Posterior vena cava (tissue), 2 donors: ENCODE results near the gene ZCWPW2. TPM values are rescaled to one million over a fixed set of nuclear protein-coding genes. Genes with fewer than 3 reads are reported as not detected.

Source experiments
- DNase-seq: peaks from one replicate; pipeline ENCODE4 v3.0.0-alpha.2; 2020; ENCODE audit warnings: low spot score
- intact Hi-C, 2 donors: fragments of 100-400 bp; cut with DNase I; formaldehyde crosslinking; loops; one replicate each; pipeline versions ENCODE4 v1.14.1 to v1.14.2; 2022 to 2023
- total RNA-seq, 2 donors: library from RNA; stranded (reverse); fragmentation: NEBNext Ultra II Directional; extraction: Animal tissue kit (Norgen Biotek cat#: 25700); gene quantifications; one replicate each; pipeline ENCODE4 v1.2.1, GENCODE V29; 2021
- donor health status: DM: yes; HTN: yes; CAD: no.
- donor health status: DM: yes; HTN: yes; CAD: no.

ZCWPW2 gene
- total RNA-seq, 2 donors from 2014 or later, result 2.2 to 2.4 TPM

DNA sequence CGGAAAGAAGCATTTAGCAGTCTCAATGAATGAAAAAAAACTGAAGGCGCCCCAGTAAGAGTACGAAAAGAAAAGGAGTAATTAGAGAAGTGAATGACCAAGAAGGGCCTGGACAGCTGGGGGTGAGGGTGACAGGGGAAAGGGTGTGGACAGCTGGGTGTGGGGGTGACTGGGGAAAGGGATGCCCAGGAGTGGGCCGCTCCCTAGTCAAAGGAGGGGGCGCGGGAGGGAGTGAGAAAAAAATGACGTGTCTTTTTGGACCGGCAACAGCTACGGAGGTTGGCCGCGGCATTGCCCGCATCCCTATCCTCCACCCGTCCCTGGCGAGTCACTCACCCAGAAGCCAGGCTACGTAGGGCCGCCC is 274 bp upstream of the ZCWPW2 start:
- intact Hi-C loops, result no loop called here
- DNase-seq, result no peak

DNA sequence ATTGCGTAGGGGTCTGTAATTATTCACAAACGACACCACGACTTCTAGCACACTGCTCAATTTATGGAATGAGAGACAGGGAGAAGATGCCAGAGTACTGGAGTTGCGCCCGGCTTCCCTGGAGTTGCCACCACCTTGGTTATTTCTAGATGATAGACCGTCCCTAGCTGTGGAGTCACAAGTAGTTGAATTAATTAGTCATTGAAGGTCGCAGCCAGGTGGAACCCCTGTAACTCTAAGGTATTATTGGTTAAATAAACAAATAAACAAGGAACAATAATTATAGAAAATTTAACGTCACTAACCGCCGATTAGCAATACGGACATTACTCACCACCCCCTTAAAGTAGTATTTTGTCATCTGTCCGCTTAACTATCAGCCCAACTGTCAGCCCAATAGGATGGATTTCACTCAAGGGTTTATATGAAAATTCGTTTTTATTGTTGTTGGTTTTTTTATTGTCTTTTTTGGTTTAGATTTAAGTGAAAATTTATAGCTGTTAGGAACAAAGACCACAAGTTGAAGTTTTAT is 1.0 kb downstream of the ZCWPW2 start:
- no peak for DNase-seq
- intact Hi-C loops, result no loop called here

DNA sequence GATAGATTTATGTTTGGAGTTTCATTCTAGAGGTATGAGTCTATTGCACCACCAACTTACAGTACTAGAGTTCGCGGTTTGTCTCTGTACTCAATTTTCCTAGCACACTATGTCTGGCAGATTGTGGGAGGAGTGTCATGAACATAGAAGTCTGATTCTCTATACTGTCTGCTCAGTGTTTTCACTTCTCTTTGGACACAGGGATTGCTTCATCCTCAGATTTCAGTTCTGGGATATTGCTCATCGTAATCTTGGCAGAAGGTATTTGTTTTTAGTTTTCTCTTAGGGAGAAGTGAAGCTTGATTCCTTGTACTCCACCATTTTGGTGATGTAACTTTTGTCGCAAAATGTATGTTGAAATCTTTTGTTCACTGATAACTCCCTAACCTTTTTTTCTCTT is 27.9 kb downstream of the ZCWPW2 start:
- intact Hi-C loops, result no loop called here
- DNase-seq, result no peak

DNA sequence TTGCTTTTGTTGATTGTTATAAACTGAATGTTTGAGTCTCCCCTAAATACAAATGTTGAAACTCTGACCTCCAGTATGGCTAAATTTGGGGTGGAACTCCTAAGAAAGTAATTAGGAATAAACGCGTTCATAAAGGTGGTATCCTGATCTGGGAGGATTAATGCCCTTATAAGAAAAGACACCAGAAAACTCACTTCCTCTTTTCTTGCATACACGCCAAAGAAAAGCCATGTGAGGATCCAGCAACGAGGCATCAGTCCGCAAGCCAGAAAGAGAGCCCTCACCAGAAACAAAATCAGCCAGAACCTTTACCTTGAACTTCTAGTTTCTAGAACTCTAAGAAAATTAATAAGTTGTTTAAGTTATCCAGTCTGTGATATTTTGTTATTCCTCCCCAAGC is 37.5 kb downstream of the ZCWPW2 start:
- no peak for DNase-seq
- intact Hi-C loops, result no loop called here

DNA sequence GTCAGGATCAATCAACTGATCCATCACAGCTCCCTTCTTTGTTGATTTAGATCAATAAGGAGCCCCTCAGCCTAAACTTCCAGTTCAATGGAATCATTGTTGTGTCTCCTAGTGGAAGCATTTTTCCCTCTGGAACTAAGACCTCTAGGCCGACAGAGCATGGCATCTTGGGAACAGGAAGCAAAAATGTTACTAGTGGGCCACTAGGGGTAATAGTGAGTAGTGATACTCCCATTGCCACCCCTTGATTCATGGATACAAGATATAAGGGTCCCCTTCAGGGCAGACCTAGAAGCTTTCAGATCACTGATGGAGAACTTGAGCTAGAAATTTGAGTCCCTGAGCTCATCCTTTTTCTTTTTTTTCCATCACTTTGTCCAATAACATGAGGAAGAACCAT is 40.5 kb downstream of the ZCWPW2 start:
- no peak for DNase-seq
- intact Hi-C loops, result no loop called here

DNA sequence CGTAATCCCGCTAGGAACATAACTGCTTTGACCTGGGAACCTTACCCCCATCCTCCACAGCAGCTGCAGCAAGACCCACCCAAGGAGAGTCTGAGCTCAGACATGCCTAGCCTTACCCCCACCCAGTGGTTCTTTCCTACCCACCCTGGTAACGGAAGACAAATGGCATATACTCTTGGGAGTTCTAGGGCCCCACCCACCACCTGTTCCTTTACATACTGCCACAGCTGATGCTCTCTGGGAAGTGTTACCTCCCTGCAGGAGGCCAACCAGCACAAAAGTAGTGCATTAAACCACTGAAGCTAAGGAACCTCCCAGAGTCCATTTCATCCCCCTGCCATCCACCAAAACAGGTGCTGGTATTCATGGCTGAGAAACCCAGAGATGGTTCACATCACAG is 50.7 kb downstream of the ZCWPW2 start:
- no peak for DNase-seq
- intact Hi-C loops, result no loop called here

DNA sequence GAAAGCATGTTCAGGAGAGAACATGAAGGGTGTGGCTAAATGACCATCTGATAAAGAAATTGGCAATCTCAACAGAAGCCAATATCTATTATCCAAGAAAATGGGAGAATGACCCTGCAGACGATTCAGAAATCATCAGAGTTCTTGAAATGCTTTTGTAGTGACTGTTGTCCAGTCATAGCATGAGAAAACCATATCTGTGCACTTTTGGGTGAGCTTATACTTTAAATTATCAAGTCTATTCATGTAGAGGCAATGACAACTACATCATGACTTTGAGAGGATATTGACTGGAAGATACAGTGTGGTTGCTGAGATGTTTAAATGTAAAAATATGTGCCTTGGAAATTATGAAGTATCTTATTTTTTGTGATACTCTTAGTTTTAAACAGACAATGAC is 57.7 kb downstream of the ZCWPW2 start:
- DNase-seq, result no peak
- intact Hi-C loops, result no loop called here

DNA sequence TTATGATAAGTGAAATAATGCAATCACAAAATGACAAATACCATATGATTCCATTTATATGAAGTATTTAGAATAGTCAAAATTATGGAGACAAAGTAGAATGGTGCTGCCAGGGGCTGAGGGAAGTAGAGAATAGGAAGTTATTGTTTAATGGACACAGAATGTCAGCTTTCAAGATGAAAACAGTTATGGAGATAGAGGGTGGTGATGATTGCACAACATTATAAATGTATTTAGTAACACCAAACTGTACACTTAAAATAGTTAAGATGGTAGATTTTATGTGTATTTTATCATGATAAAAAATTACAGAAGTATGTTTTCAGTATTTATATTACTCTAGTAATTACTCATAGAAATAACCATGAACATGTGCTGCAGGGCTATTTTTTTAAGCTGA is 100.9 kb downstream of the ZCWPW2 start:
- no peak for DNase-seq
- intact Hi-C loops, result no loop called here

DNA sequence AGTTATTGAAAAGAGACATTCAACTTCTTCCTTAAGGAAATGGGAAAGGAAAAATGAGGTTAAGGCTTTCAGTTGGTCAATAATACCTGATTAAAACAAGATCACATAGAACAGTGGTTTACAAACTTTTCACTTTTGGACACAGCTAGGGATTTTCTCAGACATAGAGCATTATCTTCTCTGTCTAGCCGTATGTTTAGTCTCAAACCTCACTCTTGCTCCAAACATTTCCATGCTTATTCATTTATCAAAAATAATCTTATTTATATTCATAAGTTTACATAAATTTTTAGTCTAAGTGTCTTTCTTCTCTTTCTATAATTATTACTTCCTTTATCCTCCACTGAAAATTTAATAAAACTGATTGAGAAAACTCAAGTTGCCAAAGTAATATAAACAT is 114.3 kb downstream of the ZCWPW2 start:
- DNase-seq, result no peak
- intact Hi-C loops, result no loop called here

DNA sequence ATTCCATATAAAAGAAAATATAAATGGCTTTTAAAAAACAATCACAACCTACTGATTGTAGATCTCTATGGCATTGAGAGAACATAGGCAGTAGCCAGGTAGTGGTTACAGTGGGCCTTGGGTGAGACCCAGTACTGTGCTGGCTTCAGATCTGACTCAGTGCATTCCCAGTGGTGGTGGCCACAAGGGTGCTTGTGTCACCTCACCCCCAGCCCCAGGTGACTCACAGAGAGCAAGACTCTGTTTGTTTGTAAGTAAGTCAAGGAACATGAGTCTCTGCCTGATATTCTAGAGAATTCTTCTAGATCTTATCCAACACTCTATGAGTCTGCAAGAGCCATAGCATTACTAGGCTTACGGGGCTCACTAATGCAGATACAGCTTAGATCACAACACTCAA is 118.9 kb downstream of the ZCWPW2 start:
- intact Hi-C loops, result no loop called here
- no peak for DNase-seq

DNA sequence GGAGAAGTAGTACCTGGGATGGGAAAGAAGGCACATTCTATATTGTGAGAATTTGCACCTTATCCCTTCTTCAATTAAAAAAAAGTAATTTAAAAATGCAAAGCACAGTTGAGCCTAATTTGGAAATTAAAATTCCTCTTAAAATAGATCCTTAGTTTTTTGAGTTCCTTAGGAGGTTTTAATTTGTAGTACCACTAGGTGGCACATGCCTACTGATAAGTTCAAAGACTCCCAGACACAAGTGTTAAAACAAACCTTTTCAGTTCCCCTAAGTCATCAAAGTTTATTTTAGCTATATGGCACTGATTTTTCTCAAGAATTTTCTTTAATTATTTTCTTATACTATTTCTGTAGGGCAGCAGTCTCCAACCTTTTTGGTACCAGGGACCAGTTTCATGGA is 127.7 kb downstream of the ZCWPW2 start:
- DNase-seq, result no peak
- intact Hi-C loops, result no loop called here

DNA sequence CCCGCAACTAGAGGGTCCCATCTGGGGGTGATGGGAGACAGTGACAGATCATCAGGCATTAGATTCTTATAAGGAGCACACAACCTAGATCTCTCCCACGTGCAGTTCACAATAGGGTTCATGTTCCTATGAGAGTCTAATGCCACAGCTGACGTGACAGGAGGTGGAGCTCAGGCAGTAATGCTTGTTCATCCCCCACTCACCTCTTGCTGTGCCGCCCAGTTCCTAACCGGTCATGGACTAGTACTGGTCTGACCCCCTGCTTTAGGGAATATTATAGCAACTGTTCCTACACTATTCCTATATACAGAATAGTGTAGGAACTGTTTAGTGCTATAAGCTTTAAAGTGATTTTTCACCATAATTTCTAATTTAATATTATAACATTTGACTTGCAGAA is 128.2 kb downstream of the ZCWPW2 start:
- intact Hi-C loops, result no loop called here
- DNase-seq, result peak; percentile 46

DNA sequence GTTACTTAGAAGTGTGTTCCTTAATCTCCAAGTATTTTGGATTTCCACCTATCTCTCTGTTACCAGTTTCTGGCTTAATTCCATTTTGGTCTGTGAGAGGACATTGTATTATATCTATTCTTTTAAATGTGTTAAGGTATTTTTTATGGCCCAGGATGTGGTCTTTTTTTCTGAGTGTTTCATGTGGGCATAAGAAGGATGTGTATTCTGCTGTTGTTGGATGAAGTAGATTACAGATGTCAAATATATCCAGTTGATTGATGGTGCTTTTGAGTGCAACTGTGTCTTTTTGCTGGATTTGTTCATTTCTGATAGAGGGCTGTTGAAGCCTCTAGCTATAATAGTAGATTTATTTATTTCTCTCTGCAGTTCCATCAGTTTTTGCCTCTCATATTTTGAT is 136.6 kb downstream of the ZCWPW2 start:
- DNase-seq, result no peak
- intact Hi-C loops, result no loop called here

DNA sequence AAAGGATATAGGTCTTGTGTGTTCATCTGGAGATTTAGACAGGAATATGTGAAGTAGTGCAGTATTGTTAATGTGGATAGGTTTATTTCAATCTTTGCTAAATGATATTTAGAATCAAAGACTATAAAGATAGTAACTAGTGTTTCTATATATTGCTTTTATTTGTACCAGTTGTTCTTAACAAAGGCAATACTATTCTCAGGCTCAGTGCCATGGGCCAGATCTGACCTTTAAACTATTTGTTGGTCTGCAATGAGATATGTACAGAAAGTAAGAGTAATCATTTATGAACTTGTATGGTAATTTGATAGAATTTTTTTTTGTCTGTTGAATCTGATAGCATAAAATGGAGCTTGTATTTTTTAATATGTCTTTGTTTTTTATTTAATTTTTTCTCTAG is 146.8 kb downstream of the ZCWPW2 start:
- DNase-seq, result no peak
- intact Hi-C loops, result no loop called here

DNA sequence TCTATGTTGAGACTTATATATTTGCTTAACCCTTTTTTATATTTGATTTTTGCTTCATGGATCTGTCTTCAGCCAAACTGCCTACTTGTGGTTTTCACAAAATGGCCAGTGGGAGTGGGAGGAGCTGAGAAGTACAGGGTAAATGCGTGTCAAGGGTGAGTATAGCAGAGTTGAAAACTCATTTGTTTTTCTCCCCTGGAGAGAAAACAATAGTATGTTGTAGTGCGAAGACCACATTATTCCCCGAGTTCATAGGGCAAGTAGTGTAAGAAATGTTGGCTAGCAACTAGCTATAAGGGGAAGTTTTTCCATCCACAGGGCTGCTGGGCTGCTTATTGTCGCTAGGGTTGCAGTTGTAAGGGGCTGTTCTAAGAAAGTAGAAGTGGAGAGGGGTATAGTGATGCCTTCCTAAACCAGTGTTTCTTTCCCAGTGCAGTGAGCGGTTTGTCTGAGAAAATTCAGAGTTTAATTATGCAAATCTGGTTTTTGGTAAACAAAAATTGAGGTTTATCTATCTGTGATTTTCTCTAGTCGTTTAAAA is 153.9 kb downstream of the ZCWPW2 start:
- intact Hi-C loops, result no loop called here
- DNase-seq, result no peak

DNA sequence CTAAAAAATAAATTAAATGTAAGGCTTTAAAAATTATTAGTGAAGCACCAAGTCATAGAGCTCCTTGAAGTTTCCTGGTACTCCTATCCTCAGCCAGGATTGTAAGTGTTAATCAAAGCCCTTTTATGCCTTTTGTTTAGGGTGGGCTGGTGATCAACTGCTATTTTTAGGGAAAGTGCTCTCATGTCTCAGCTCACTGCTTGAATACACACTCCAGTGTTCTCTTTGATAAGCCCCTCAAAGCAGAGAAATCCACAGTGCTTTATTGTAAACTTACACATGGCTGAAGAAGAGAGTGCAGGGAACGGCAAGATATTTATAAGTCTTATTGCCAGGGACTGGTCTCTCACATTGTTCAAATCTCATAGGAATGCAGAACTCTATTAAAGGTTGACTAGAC is 156.5 kb downstream of the ZCWPW2 start:
- DNase-seq, result no peak
- intact Hi-C loops, result no loop called here

DNA sequence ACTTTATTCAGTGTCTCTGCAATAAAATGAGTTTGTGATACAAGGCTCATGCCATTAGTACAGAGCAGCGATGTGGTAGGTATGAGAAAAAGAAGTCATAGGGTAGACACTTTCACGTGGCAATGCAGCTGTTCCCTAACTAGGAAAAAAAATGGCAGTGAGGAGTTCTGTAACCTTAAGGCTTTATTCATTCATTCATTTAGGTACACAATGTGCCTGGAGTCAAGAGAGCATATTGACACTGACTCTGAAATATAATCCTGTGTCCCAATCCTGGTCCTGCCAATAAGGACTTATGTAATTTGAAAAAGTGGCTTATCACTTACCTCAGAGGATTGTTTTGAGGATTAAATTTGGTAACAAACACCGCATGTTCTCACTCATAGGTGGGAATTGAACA is 173.1 kb downstream of the ZCWPW2 start:
- intact Hi-C loops, result loop anchor here in 1 of 2 donors (10.0 kb wide), 1 partner anchor 233 kb away; no protein-coding TSS in a partner anchor

DNA sequence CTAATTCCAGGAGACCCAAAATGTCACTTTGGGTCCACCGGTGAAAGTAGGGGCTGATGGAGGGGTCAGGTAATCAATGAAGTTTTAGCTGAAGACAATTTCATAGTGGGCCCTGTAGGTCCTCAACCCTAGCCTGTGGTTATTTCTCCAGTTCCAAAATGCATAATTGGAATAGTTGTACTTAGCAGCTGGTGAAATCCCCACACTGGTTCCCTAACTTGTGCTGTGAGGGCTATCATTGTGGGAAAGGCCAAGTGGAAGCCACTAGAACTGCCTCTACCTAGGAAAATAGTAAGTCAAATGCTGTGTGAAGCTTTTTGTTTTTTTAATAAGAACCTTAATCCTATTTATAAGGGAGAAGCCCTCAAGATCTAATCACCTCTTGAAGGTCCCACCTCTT is 193.8 kb downstream of the ZCWPW2 start:
- intact Hi-C loops, result no loop called here
- no peak for DNase-seq

More for the DNA sequence above, 173.1 kb downstream of the ZCWPW2 start:
- no peak for DNase-seq

DNA sequence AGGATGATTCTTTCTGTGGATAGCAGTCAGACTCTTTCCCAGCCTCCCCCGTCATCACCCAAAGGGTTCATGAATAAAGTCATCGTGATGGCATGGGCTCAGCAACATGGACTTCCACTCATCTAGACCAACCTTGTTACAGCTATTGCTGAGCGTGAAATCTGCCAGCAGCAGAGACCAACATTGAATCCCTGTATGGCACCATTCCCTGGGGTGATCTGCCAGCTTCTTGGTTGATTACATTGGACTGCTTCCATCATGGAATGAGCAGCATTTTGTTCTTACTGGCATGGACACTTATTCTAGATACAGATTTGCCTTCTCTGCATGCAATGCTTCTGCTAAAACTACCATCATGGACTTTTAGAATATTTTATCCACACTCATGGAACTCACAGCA is 195.7 kb downstream of the ZCWPW2 start:
- intact Hi-C loops, result no loop called here
- DNase-seq, result no peak

DNA sequence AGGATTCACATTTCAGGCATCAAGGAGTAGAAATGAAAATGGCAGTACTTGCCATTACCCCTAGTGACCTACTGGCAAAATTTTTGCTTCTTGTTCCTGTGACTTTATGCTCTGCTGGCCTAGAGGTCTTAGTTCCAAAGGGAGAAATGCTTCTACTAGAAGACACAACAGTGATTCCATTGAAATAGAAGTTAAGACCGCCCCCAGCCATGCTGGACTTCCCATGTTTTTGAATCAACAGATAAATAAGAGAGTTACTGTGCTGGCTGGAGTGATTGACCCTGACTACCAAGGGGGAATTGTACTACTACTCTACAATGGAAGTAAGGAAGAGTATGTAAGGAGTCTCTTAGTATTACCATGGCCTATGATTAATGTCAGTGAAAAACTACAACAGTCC is 196.3 kb downstream of the ZCWPW2 start:
- DNase-seq, result no peak
- intact Hi-C loops, result no loop called here

DNA sequence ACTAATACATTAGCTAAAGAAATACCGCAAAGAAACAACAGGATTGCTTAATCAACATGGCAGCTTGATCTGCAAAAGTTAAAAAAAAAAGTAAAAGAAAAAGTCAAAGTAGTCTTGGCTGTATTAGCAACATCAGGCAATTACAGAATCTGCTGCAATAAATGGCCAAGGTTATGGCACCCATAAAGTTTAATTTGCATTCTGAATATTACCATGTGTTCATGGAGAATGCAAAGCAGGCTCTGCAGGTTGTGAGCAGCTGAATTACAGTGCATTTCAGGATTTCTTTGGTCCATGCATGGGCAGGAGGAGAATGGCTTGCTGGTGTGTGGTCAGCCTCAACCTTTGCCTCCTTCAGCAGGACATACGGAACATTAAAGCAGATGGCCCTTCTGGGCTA is 199.2 kb downstream of the ZCWPW2 start:
- DNase-seq, result no peak
- intact Hi-C loops, result no loop called here

DNA sequence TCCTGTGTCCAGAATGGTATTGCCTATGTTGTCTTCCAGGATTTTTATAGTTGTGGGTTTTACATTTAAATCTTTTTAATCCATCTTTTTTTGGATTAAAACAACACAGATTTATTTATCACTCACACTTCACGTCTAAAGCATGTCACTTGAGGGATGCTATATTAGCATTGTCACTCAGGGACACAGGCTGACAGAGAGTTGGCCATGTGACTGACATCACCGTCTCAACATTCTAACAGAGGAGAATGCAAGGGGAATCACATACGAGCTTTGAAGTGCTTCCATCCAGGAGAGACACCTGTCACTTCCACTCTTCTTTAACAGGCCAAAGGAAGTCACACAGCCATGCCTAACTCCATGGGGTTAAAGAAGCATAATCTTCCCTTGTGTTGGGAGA is 204.7 kb downstream of the ZCWPW2 start:
- no peak for DNase-seq
- intact Hi-C loops, result no loop called here
